ENCODE data around the gene FOXK1.

GRCh38 chr7:4648111-4648510 is 34.0 kb upstream of the FOXK1 start:
- TF ChIP-seq POLR2A (IDR thresholded peaks at IDR 0.05) (no peak), CTCF (IDR thresholded peaks at IDR 0.05) (no peak), POLR2AphosphoS5 (IDR thresholded peaks at IDR 0.05) (no peak)

All from prostate gland (tissue), 2 donors.